GM12874 (cell line): Measurements from ENCODE around the gene BIRC5.

ENCODE experiments used
- TF ChIP-seq, protein P1 (sequence below): IDR thresholded peaks from 2 replicates; pipeline ENCODE4 v1.5.1; 2011; ENCODE audit warnings: low read depth, mild to moderate bottlenecking, control low read depth, low read length, moderate library complexity; ENCODE audit not compliant: insufficient read depth

Gene BIRC5

DNA sequence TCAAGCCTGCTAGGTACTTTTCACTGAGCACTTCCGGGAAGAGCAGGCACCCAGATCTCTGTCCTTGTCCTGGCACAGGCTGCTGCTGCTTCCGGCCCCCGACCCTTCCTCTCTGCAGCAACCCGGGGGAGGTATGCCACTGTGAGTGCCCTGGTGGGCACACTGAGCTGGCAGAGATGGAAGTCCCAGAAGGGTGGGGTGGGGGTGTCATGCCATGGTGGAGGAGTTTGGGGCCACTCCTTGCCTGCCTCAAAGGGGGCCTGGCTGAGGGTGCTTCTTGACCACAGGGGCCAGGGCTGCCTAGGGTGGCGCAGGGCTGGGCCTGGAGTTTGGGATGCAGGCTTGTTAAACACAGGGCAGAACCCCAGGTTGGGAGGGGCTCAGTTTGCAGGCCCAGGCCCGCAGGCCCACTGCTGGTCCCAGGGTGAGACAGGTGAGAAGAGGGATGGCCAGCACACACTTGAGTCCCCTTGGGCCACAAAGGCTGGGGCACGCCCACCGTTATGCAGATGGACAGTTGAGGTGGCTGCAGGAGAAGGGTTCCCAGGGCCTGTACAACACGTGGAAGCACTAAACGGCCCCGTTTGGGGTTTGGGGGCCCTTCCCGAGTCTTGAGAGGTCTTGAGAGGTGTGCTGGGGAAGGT is 26.1 kb downstream of the BIRC5 start:
- TF ChIP-seq, protein P1, sequence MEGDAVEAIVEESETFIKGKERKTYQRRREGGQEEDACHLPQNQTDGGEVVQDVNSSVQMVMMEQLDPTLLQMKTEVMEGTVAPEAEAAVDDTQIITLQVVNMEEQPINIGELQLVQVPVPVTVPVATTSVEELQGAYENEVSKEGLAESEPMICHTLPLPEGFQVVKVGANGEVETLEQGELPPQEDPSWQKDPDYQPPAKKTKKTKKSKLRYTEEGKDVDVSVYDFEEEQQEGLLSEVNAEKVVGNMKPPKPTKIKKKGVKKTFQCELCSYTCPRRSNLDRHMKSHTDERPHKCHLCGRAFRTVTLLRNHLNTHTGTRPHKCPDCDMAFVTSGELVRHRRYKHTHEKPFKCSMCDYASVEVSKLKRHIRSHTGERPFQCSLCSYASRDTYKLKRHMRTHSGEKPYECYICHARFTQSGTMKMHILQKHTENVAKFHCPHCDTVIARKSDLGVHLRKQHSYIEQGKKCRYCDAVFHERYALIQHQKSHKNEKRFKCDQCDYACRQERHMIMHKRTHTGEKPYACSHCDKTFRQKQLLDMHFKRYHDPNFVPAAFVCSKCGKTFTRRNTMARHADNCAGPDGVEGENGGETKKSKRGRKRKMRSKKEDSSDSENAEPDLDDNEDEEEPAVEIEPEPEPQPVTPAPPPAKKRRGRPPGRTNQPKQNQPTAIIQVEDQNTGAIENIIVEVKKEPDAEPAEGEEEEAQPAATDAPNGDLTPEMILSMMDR = no peak

DNA sequence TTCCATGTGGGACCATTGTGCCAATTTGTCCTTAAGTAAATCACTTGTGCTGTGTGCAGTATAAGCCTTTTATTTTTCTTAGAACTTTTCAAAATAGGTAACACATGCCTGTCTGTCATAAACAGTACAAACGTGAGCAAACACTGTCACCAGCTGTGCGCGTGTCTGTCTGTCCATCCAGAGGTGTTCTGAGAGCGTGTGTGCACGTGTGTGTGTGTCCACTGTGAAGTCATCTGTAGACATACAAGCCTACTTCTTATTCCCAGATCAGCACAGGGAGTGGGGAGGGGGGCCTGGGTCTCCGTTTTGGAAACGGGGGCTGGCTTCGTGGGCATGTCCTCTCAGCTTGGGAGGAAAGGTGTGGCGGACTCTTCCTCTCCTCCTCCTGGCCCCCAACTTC is 26.8 kb downstream of the BIRC5 start:
- TF ChIP-seq, protein P1 = no peak

DNA sequence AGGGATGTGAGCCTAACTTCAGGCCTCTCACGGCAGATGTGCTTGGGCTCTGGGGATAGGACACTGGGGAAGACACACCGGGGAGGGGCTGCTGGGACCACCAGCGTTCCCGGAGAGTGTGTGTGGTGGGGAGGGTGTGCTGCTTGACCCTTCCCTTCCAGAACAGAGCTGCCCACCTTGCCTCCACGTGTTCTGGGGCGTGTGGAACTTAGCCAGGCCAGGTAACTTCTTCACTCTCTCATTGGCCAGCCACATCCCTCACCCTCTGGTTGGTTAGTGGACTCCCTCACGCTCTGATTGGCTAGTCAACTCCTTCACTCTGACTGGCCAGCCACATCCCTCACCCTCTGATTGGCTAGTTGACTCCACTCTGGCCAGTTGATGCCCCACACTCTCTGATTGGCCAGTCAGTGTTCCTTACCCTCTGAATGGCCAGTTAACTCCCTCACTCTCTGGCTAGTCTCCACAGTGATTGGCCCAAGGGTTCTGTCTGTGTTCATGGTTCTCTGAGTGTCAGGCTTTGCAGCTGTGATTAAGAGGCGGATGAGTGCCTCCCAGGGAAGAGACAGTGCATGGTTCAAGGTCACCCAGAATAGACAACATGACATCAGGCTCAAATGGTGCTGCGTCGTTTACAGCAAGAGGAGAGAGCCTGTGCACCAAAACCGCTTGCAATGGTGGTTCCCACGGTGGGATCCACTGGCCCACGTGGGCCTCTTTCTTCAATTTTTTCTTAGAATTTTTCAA is 27.4 kb downstream of the BIRC5 start:
- TF ChIP-seq, protein P1 = no peak

DNA sequence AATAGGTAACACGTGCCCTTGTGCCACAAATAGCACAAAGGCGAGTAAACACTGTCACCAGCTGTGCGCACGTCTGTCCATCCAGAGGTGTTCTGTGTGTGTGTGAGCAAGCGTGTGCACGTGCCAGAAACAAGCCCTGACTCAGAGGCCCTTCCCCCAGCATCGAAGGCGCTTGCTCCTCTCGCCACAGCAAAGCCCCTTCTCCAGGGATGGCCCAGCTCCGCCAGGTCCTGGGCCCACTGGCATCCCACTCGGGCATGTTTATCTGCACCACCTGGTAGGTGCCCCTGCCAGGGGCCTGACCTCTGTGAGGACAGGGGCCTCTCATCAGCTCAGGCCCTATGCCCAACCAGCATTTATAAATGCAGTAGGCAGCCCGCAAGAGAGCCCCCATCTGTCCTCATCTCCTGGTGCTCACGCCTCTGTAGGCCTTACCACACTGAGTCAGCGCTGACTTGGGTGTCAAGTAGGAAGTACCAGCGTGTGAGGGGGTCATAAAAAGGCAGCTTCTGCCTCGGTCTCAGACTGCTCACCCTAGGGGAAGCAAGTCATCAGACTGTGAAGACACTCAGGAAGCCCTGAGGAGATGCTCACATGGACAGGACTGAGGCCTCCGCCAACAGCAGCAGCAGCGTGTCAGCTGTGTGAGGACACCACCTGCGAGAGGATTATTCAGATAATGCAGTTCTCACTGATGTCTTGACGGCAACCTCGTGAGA is 28.1 kb downstream of the BIRC5 start:
- TF ChIP-seq, protein P1 = no peak

DNA sequence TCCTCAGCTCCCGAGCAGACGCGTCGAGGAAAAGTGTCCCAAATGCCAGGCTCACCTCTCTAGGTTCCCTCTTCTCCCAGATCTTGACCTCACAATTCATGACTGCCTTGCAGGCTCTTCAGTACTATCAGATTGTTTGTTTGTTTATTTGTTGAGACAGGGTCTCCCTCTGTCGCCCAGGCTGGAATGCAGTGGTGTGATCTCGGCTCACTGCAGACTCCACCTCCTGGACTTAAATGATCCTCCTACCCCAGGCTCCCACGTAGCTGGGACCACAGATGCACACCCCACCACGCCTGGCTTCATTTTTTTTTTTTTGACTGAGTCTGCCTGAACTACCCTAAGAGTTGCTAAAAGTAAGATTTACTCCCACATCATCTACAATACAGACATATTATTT is 33.3 kb downstream of the BIRC5 start:
- TF ChIP-seq, protein P1 = no peak

DNA sequence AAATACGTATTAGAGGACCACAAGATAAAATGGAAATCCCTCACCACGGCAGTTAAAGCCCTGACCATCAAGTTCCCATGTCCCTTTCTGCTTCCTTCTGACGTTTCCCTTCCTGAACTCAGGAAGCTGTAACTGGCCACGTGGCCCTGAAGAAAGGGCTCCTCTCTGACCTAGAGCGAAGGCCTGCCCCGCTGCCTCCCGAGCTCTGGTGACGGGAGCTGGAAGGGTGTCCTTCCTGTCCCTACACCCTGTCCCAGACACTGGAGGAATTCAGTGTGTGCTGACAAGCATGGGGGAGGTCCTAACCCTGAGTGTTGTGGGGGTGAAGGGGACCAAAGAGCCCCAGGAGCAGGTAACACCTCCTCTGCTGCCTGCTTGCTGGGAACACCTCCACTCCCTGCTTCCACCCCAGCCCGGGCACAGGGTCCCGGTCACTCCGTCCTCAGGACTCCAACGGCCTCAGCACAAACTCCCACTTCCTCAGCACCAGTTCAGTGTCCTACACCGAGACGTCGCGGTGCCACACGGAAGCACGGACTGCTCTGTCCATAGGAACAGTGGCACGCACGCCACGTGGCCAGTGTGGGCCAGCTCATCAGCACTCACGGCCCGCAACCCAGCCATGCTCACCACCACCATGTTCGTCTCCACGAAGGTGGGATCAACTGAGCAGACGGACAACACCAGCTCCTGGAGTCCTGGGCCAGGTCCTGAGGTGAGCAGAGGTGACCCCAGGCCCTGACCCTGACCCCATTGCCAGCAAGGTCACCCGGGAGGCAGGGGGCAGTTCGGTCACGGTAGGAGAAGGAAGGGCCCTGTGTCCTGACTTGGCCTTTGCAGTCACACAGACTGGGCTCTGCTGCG is 34.2 kb downstream of the BIRC5 start:
- TF ChIP-seq, protein P1 = no peak
